ENCODE data around the gene PCSK6. TPM values are rescaled to one million over a fixed set of nuclear protein-coding genes. Genes with fewer than 3 reads are reported as not detected.
"Not testable (repeated sequence)": the region's sequence is repeated elsewhere in the genome, so short reads cannot be mapped to it uniquely, and the experiment has no call there.

The PCSK6 gene
- total RNA-seq, 2 experiments from 2014 or later: 2.7 to 3.0 TPM

DNA sequence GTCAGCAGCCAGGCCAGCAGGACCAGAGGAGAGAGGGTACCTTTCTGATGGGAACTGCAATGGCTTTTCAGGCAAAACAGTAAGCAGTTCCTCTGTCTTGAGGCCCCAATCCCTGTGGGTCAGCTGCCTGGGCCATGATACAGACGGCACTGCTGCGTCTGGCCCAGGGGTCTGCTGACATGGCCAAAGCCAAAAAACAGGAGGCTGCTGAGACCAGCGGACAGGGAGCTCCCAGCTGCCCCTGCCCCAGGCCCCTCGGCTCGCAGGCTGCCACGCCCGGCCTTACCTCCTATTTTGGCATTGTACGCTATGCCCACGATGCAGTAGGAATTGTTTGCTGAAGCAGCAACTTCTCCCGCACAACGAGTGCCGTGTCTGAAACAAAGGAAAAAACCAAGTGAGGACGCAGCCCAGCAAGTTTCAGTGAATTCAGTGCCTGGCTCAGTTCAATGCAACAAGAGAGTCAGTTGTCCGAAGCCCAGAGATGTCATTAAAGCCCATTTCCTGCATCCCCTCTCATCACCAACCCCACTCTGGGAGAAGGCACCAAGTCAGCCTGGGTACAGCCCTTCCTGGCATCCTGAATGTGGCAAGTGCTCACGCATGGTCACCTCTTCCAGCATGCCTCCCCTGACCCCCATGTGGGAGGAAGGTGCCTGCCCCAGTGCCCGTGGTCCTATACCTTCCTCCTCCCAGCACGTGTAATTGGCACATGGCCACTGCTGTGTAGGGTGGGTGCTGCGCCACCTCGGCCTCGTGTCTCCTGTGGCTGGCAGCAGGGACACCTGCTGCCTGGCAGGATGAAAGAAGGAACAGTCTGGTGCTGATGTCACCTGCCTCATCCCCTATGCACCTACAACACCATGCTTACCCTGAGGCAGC is 61.7 kb downstream of the PCSK6 start:
- H3K4me1 Mint-ChIP-seq (ENCODE audit: low read depth): no peaks in the 10 kb centered on the region
- TF ChIP-seq, protein P1, sequence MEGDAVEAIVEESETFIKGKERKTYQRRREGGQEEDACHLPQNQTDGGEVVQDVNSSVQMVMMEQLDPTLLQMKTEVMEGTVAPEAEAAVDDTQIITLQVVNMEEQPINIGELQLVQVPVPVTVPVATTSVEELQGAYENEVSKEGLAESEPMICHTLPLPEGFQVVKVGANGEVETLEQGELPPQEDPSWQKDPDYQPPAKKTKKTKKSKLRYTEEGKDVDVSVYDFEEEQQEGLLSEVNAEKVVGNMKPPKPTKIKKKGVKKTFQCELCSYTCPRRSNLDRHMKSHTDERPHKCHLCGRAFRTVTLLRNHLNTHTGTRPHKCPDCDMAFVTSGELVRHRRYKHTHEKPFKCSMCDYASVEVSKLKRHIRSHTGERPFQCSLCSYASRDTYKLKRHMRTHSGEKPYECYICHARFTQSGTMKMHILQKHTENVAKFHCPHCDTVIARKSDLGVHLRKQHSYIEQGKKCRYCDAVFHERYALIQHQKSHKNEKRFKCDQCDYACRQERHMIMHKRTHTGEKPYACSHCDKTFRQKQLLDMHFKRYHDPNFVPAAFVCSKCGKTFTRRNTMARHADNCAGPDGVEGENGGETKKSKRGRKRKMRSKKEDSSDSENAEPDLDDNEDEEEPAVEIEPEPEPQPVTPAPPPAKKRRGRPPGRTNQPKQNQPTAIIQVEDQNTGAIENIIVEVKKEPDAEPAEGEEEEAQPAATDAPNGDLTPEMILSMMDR (IDR thresholded peaks at IDR 0.05): no peak
- intact Hi-C loops (cut with micrococcal nuclease): loop anchor here (2.0 kb wide), 1 partner anchor 21 kb away; no protein-coding TSS in a partner anchor
- H3K27ac Mint-ChIP-seq: no peak overlapping the region
- DNase-seq (no peak), ATAC-seq (no peak)
- ChIA-PET CTCF (no interaction called here), POLR2A (no interaction called here)
- H3K9me3 Mint-ChIP-seq: peaks cover 2% of the 10 kb centered on the region
- H3K27me3 Mint-ChIP-seq: peaks cover 2% of the 10 kb centered on the region
- H3K4me3 Mint-ChIP-seq: no peak overlapping the region
- no peaks in the 10 kb centered on the region for H3K36me3 Mint-ChIP-seq (ENCODE audit: low read depth)

DNA sequence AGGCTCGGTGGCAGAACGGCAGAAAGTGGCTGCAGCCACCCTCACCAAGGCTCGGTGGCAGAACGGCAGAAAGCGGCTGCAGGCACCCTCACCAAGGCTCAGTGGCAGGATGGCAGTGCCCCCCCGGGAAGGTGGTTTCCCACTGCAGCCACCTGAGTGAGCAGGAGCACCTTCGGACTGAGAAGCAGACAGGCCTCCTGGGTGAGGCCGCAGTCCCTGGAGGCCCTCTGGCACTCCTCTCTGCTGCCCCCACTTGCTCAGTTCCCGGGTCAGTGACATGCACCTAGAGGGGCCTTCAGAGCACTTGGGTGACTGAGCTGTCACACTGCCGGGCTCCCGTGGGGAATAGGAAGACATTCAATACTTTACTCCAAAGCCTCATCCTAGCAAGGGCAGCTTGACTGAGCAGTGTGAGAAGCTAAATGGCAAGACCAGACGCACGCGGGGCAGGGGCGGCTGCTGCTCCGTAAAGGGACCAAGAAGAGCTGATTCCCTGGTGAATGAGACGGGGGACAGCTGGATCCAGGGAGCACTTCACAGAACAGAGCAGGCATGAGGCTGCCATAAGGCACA is 62.7 kb downstream of the PCSK6 start:
- no peaks in the 10 kb centered on the region for H3K36me3 Mint-ChIP-seq (ENCODE audit: low read depth)
- H3K27me3 Mint-ChIP-seq: no peaks in the 10 kb centered on the region
- TF ChIP-seq, protein P1 (IDR thresholded peaks at IDR 0.05): no peak
- ChIA-PET POLR2A (no interaction called here), CTCF (no interaction called here)
- H3K9me3 Mint-ChIP-seq: peaks cover 4% of the 10 kb centered on the region
- no peak for ATAC-seq
- no peak overlapping the region for H3K27ac Mint-ChIP-seq
- intact Hi-C loops (cut with micrococcal nuclease): no loop called here
- H3K4me1 Mint-ChIP-seq (ENCODE audit: low read depth): no peaks in the 10 kb centered on the region
- no peak for DNase-seq
- H3K4me3 Mint-ChIP-seq: no peak overlapping the region

DNA sequence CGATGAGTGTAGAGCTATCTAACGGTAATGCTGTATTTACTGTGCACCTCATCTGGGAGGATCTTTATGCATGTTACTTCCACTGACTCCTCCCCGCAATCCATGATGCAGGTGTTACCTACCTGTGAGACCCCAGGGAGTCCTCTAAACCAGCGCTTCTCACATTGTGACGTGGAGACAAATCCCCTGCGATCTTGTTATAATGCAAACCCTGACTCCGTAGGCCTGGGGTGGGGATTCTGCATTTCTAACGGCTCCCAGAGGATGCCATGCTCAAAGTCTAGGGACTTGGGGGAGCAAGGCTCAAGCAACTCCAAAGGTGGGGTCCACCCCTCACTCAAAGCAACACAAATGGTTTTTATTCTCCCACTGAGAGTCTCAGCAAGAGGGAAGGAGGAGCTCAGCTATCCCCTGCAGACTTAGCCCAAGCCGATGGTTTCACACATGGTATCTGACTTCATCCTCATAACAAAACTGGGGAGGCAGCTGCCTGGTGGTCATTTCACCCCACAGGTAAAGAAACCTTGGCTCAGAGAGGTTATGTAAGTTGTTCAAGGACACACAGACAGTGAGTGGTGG is 63.6 kb downstream of the PCSK6 start:
- TF ChIP-seq, protein P1 (IDR thresholded peaks at IDR 0.05): no peak
- ChIA-PET POLR2A (no interaction called here), CTCF (interaction anchor here (1.1 kb wide), 1 partner anchor 216 kb away, joined by 3 read pairs; no protein-coding TSS in a partner anchor)
- Mint-ChIP-seq H3K4me1 (ENCODE audit: low read depth) (no peaks in the 10 kb centered on the region), H3K27ac (no peak overlapping the region), H3K27me3 (no peaks in the 10 kb centered on the region), H3K4me3 (no peak overlapping the region), H3K9me3 (peaks cover 4% of the 10 kb centered on the region), H3K36me3 (ENCODE audit: low read depth) (no peaks in the 10 kb centered on the region)
- no peak for ATAC-seq
- intact Hi-C loops (cut with micrococcal nuclease): no loop called here
- no peak for DNase-seq

DNA sequence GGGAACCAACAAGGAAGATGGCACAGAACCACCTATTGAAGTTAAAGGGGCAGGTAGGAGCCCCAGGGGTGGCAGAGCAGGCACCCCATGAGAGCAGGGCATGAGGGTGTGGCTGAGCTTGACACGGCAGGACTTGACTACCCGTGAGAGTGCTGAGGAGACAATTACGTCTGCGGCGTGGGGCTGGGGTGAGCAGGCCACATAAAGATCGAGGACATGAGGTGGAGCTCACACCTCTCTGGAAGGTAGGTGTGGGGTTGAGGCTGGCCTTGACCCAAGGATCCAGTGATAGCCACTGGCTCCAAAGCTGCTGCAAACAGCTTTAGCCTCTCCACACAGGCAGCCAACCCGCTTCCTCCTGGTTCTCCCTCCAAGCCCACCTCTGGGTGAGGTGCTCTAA is 64.5 kb downstream of the PCSK6 start:
- H3K4me1 Mint-ChIP-seq (ENCODE audit: low read depth): no peaks in the 10 kb centered on the region
- H3K27ac Mint-ChIP-seq: no peak overlapping the region
- ChIA-PET CTCF (interaction anchor here (1.1 kb wide), 1 partner anchor 217 kb away, joined by 3 read pairs; no protein-coding TSS in a partner anchor), POLR2A (no interaction called here)
- no peaks in the 10 kb centered on the region for H3K27me3 Mint-ChIP-seq
- TF ChIP-seq, protein P1 (IDR thresholded peaks at IDR 0.05): no peak
- ATAC-seq (no peak), DNase-seq (no peak)
- H3K9me3 Mint-ChIP-seq: peaks cover 4% of the 10 kb centered on the region
- no peaks in the 10 kb centered on the region for H3K36me3 Mint-ChIP-seq (ENCODE audit: low read depth)
- no peak overlapping the region for H3K4me3 Mint-ChIP-seq
- intact Hi-C loops (cut with micrococcal nuclease): no loop called here

DNA sequence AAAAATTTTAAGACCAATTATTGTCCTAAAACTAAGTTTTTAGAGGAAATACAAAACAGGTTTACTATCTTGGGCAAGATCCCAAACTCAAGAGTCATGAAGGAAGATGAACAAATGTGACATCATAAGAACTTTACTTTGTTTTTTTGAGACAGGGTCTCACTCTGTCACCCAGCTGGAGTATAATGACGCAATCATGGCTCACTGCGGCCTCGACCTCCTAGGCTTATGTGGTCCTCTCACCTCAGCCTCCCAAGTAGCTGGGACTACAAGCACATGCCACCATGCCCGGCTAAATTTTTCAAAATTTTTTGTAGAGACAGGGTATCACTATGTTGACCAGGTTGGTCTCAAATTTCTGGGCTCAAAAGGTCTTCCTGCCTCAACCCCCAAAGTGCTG is 69.3 kb downstream of the PCSK6 start:
- no peak for DNase-seq
- Mint-ChIP-seq H3K9me3 (peaks cover 4% of the 10 kb centered on the region), H3K4me1 (ENCODE audit: low read depth) (no peaks in the 10 kb centered on the region), H3K27ac (no peak overlapping the region), H3K36me3 (ENCODE audit: low read depth) (no peaks in the 10 kb centered on the region), H3K27me3 (no peaks in the 10 kb centered on the region), H3K4me3 (no peak overlapping the region)
- intact Hi-C loops (cut with micrococcal nuclease): no loop called here
- POLR2A ChIA-PET: no interaction called here
- TF ChIP-seq, protein P1 (IDR thresholded peaks at IDR 0.05): no peak
- ATAC-seq: no peak
- CTCF ChIA-PET: no interaction called here

DNA sequence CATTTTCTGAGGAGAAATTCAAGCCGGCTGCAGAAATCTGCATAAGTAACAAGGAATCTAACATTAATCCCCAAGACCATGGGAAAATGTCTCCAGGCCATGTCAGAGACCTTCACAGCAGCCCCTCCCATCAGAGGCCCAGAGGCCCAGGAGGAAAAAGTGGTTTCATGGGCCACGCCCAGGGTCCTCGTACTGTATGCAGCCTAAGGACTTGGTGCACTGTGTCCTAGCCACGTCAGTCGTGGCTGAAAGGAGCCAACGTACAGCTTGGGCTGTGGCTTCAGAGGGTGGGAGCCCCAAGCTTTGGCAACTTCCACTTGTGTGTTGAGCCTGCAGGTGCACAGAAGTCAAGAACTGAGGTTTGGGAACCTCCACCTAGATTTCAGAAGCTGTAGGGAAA is 73.0 kb downstream of the PCSK6 start:
- ATAC-seq; intact Hi-C loops (cut with micrococcal nuclease); H3K9me3 Mint-ChIP-seq; H3K4me1 Mint-ChIP-seq (ENCODE audit: low read depth); POLR2A ChIA-PET; H3K27me3 Mint-ChIP-seq; DNase-seq; H3K4me3 Mint-ChIP-seq; H3K27ac Mint-ChIP-seq; CTCF ChIA-PET; H3K36me3 Mint-ChIP-seq (ENCODE audit: low read depth): not testable (repeated sequence)
